OCI-LY3 (cell line): Measurements from ENCODE around the gene NMT1.

ENCODE experiments used
- EZH2phosphoT487 ChIP-seq: fragments of 200-600 bp; shearing (Covaris generic); IDR thresholded peaks from 2 replicates; pipeline ENCODE4 v1.6.1; 2018; ENCODE audit warnings: antibody characterized with exemption, mixed run types, low read depth
- TF ChIP-seq, protein P1 (sequence below): fragments of 200-600, 300-600 bp; sonication (generic); IDR thresholded peaks from 2 replicates; pipeline ENCODE4 v1.5.1; 2014; ENCODE audit warnings: antibody characterized with exemption, low read length, low read depth

- TF ChIP-seq, protein P1, sequence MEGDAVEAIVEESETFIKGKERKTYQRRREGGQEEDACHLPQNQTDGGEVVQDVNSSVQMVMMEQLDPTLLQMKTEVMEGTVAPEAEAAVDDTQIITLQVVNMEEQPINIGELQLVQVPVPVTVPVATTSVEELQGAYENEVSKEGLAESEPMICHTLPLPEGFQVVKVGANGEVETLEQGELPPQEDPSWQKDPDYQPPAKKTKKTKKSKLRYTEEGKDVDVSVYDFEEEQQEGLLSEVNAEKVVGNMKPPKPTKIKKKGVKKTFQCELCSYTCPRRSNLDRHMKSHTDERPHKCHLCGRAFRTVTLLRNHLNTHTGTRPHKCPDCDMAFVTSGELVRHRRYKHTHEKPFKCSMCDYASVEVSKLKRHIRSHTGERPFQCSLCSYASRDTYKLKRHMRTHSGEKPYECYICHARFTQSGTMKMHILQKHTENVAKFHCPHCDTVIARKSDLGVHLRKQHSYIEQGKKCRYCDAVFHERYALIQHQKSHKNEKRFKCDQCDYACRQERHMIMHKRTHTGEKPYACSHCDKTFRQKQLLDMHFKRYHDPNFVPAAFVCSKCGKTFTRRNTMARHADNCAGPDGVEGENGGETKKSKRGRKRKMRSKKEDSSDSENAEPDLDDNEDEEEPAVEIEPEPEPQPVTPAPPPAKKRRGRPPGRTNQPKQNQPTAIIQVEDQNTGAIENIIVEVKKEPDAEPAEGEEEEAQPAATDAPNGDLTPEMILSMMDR: no peak
- no peak for TF ChIP-seq EZH2phosphoT487
Observed at GRCh38 chr17:45087978-45088377, 26.9 kb downstream of the NMT1 start.
